ENCODE measurements around the gene SLC23A2. TPM values are rescaled to one million over a fixed set of nuclear protein-coding genes. Genes with fewer than 3 reads are reported as not detected.

The SLC23A2 gene
- total and polyA plus RNA-seq, 8 donors, result 2.6 to 58.3 (median 6.4) TPM

DNA sequence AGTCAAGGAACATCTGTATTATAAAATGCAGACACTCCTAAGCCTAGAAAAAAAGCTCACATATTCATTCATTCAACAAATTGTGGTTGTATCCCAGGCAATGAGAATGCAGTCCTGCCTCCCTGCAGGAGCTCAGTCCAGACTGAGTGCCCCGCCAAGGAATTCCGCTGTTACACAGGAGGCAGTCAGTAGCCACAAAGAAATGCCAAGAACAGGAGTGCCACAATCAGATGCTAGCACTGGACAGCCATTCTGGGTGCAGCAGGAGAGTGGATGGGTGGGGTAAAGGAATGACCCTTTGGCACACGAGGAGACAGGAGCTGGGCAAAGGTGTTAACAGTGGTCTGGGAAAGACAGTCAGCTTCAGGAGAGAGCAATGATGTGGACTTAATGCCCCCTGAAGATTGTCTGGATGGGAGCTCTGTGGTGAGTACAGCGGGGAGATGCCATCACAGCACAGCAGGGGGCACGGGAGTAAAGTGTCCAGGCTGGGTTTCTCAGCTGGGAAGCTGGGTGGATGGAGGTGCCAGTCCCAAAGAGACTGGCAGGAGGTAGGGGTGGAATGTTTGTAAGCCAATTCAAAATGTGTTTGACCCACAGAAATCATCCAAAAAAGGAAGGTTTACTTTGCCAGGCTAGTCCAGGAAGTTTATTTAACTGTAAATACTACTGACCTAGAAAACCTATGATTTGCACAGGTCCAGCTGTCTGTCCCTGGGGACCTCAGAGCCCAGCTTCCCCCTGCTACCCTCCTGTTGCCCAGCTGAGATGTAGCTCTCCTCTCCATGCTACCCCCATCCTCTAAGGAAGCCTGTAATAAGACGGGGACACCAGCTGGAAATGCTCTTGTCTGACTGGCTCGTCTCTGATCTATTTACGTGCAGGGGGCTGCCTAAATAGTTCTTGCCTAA lies 84.1 kb downstream of the SLC23A2 start:
- H3K4me3 ChIP-seq, result no peak overlapping the region
- DNase-seq, result peak; percentile 42 to 48
- intact Hi-C loops (cut with DNase I; ENCODE audit: low total_unique reads), result no loop called here
- H3K9me3 ChIP-seq, result no peaks in the 10 kb centered on the region
- peaks cover 0 to 8% (median 0%) of the 10 kb centered on the region in 4 donors for H3K36me3 ChIP-seq
- 48 to 54% (median 52%) methylated on average over 8 of the region's 8 CpGs for WGBS, 5 donors
- H3K27ac ChIP-seq, result peak overlapping the region in 1 of 5 donors; percentile 8
- H3K27me3 ChIP-seq, result no peaks in the 10 kb centered on the region
- peaks cover 8 to 28% (median 15%) of the 10 kb centered on the region in 4 donors for H3K4me1 ChIP-seq
- TF ChIP-seq, protein P1, sequence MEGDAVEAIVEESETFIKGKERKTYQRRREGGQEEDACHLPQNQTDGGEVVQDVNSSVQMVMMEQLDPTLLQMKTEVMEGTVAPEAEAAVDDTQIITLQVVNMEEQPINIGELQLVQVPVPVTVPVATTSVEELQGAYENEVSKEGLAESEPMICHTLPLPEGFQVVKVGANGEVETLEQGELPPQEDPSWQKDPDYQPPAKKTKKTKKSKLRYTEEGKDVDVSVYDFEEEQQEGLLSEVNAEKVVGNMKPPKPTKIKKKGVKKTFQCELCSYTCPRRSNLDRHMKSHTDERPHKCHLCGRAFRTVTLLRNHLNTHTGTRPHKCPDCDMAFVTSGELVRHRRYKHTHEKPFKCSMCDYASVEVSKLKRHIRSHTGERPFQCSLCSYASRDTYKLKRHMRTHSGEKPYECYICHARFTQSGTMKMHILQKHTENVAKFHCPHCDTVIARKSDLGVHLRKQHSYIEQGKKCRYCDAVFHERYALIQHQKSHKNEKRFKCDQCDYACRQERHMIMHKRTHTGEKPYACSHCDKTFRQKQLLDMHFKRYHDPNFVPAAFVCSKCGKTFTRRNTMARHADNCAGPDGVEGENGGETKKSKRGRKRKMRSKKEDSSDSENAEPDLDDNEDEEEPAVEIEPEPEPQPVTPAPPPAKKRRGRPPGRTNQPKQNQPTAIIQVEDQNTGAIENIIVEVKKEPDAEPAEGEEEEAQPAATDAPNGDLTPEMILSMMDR (IDR thresholded peaks at IDR 0.05), result no peak
- no peak for TF ChIP-seq EP300 (IDR thresholded peaks at IDR 0.05)
- TF ChIP-seq POLR2AphosphoS5 (IDR thresholded peaks at IDR 0.05), result no peak
- no peak for TF ChIP-seq POLR2A (IDR thresholded peaks at IDR 0.05)

DNA sequence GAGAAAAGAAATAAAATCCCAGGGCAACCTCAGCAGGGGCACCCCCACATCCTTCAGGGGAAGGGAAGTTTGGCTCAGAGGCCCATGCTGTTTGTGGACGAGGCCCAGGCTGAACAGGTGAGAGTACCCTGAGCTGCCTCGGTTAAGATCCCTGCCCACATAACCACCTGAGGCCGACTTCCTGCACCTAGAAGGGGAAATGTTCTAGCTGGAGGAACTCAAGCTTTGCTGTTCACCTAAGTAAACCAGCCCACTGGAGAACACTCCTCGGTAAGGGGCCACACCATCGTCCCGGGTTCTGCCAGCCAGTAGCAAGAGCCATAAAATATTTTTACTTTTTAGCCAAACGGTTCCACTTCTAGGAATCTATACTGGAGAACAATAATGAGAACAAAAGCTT lies 88.2 kb downstream of the SLC23A2 start:
- Histone ChIP-seq H3K27me3 (no peaks in the 10 kb centered on the region), H3K36me3 (peaks cover 0 to 14% (median 9%) of the 10 kb centered on the region in 4 donors), H3K4me1 (peaks cover 8 to 16% (median 13%) of the 10 kb centered on the region in 4 donors), H3K4me3 (no peak overlapping the region), H3K27ac (no peak overlapping the region), H3K9me3 (no peaks in the 10 kb centered on the region)
- no peak for DNase-seq
- intact Hi-C loops (cut with DNase I; ENCODE audit: low total_unique reads), result no loop called here
- TF ChIP-seq POLR2AphosphoS5 (IDR thresholded peaks at IDR 0.05) (no peak), POLR2A (IDR thresholded peaks at IDR 0.05) (no peak), EP300 (IDR thresholded peaks at IDR 0.05) (no peak)
- TF ChIP-seq, protein P1 (IDR thresholded peaks at IDR 0.05), result no peak
- 88 to 97% (median 92%) methylated on average over 7 of the region's 7 CpGs for WGBS, 5 donors

DNA sequence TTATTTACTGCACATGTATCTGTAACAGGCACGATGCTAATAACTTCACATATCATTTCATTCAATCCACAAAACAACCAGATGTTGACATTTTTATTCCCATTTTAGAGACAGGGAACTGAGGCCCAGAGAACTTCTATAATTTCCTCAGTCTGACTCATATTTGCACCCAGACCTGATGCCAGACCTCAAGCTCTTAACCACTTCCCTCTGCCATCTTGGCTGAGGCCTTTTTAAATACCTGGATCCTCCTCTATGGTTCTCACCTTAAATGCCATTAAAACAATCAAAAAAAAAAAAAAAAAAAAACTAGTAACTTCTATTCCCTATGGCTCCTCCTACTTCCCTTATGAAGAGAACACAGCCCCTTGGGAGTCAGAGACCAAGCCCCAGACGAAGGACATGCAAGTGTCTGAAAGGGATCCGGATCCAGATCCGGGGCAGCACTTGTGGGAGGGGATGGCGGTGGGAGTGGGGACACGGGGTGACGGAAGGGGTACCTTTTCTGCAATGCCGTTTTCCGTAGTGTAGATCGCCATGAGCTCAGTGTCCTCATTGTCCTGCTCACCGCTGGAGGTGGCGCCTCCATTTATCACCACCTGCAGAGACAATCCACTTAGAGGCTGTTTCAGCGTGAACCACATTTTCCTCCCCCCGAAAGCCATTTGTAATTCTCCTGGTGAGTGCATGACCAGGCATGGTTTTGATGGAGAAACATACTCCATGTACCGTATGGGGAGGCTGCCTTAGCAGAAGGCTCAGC lies 88.7 kb downstream of the SLC23A2 start:
- TF ChIP-seq, protein P1 (IDR thresholded peaks at IDR 0.05), result no peak
- TF ChIP-seq POLR2AphosphoS5 (IDR thresholded peaks at IDR 0.05), result no peak
- no peak for TF ChIP-seq POLR2A (IDR thresholded peaks at IDR 0.05)
- no peak for TF ChIP-seq EP300 (IDR thresholded peaks at IDR 0.05)
- Histone ChIP-seq H3K27me3 (no peaks in the 10 kb centered on the region), H3K36me3 (peaks cover 0 to 17% (median 9%) of the 10 kb centered on the region in 4 donors), H3K4me1 (peaks cover 7 to 11% (median 9%) of the 10 kb centered on the region in 4 donors), H3K27ac (no peak overlapping the region), H3K9me3 (no peaks in the 10 kb centered on the region), H3K4me3 (no peak overlapping the region)
- DNase-seq, result no peak
- intact Hi-C loops (cut with DNase I; ENCODE audit: low total_unique reads), result no loop called here
- 91 to 97% (median 96%) methylated on average over 15 of the region's 15 CpGs for WGBS, 5 donors

DNA sequence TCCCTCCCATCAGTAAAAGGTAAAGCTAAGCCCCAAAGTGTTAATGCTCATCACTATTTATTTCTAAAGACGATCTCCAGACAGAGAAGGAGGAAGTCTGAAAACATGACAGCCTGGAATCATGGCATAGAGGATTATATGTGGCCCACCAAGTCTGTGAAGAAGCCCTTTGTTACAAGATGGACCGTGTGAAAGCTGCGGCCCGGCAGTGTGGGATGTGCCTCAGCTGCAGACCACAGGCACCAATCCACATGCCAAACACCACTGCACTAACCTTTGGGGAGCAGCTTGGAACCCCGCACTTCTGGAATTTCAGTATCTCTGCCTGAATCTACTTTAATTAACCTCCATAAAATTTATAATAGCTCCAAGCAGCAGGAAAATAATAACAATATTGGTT lies 90.4 kb downstream of the SLC23A2 start:
- no peak for DNase-seq
- H3K4me1 ChIP-seq, result peaks cover 0 to 3% (median 0%) of the 10 kb centered on the region in 4 donors
- no peak for TF ChIP-seq POLR2A (IDR thresholded peaks at IDR 0.05)
- no peak for TF ChIP-seq EP300 (IDR thresholded peaks at IDR 0.05)
- no peak for TF ChIP-seq POLR2AphosphoS5 (IDR thresholded peaks at IDR 0.05)
- TF ChIP-seq, protein P1 (IDR thresholded peaks at IDR 0.05), result no peak
- no peak overlapping the region for H3K27ac ChIP-seq
- no peaks in the 10 kb centered on the region for H3K27me3 ChIP-seq
- intact Hi-C loops (cut with DNase I; ENCODE audit: low total_unique reads), result no loop called here
- H3K9me3 ChIP-seq, result no peaks in the 10 kb centered on the region
- peaks cover 0 to 17% (median 9%) of the 10 kb centered on the region in 4 donors for H3K36me3 ChIP-seq
- no peak overlapping the region for H3K4me3 ChIP-seq
- WGBS, 5 donors, result 87 to 93% (median 91%) methylated on average over 5 of the region's 5 CpGs

All from stomach (tissue), 9 donors.